Umbilical cord (tissue), 2 donors: ENCODE results near the gene VTA1. TPM values are rescaled to one million over a fixed set of nuclear protein-coding genes. Genes with fewer than 3 reads are reported as not detected.
"Not testable (repeated sequence)": the region's sequence is repeated elsewhere in the genome, so short reads cannot be mapped to it uniquely, and the experiment has no call there.

Experiments
- DNase-seq: peaks from one replicate; pipeline ENCODE4 v3.0.0-alpha.2; 2015; ENCODE audit warnings: low spot score
- total RNA-seq: library from RNA; depleted of rRNA; stranded (reverse); fragments of >200 nt; gene quantifications from one replicate; pipeline ENCODE4 v1.2.3, GENCODE V29; 2014; ENCODE audit warnings: low replicate concordance; ENCODE audit not compliant: insufficient read depth

Gene VTA1
- 35.9 TPM for total RNA-seq

GRCh38 chr6:142146828-142147662 lies at the start of gene VTA1, which contains the start of gene NMBR:
Gene VTA1 (plus strand): TSS chr6:142147263. CDS start chr6:142147288, 25 bp downstream.
Gene NMBR (minus strand): TSS chr6:142147122. CDS start chr6:142088658, 58,464 bp downstream.
- peak; percentile 100 for DNase-seq

GRCh38 chr6:142104820-142105219 lies 42.2 kb upstream of the VTA1 start:
- DNase-seq = not testable (repeated sequence)

- DNase-seq = not testable (repeated sequence)
Observed at GRCh38 chr6:142110820-142111219, 36.2 kb upstream of the VTA1 start.

- DNase-seq = peak; percentile 69
Observed at GRCh38 chr6:142112451-142113061, 34.5 kb upstream of the VTA1 start.

GRCh38 chr6:142117366-142117765 lies 29.7 kb upstream of the VTA1 start:
- DNase-seq = no peak

GRCh38 chr6:142118328-142118727 lies 28.7 kb upstream of the VTA1 start:
- no peak for DNase-seq

GRCh38 chr6:142118925-142119324 lies 28.1 kb upstream of the VTA1 start:
- no peak for DNase-seq

- no peak for DNase-seq
Observed at GRCh38 chr6:142121342-142121741, 25.7 kb upstream of the VTA1 start.

GRCh38 chr6:142130814-142131213 lies 16.2 kb upstream of the VTA1 start:
- no peak for DNase-seq

GRCh38 chr6:142132625-142133024 lies 14.4 kb upstream of the VTA1 start, which contains the start of gene GJE1:
Gene GJE1 (plus strand): TSS chr6:142132925. CDS start chr6:142133159, 234 bp downstream.
- DNase-seq = no peak

- no peak for DNase-seq
Observed at GRCh38 chr6:142138876-142139275, 8.2 kb upstream of the VTA1 start.

- not testable (repeated sequence) for DNase-seq
Observed at GRCh38 chr6:142141531-142141930, 5.5 kb upstream of the VTA1 start.

GRCh38 chr6:142152746-142153145 lies 5.7 kb downstream of the VTA1 start:
- DNase-seq = no peak

- no peak for DNase-seq
Observed at GRCh38 chr6:142153196-142153595, 6.1 kb downstream of the VTA1 start.

GRCh38 chr6:142154336-142154735 lies 7.3 kb downstream of the VTA1 start:
- no peak for DNase-seq

GRCh38 chr6:142155091-142155490 lies 8.0 kb downstream of the VTA1 start:
- no peak for DNase-seq

- peak; percentile 48 for DNase-seq
Observed at GRCh38 chr6:142155895-142156757, 9.1 kb downstream of the VTA1 start.

GRCh38 chr6:142156758-142157068 lies 9.7 kb downstream of the VTA1 start:
- DNase-seq = not testable (repeated sequence)

- no peak for DNase-seq
Observed at GRCh38 chr6:142162780-142163179, 15.7 kb downstream of the VTA1 start.

GRCh38 chr6:142165227-142165626 lies 18.2 kb downstream of the VTA1 start:
- no peak for DNase-seq

GRCh38 chr6:142167071-142167470 lies 20.0 kb downstream of the VTA1 start:
- no peak for DNase-seq

- no peak for DNase-seq
Observed at GRCh38 chr6:142167486-142167885, 20.4 kb downstream of the VTA1 start.
